Peyer's patch (tissue), 4 donors: ENCODE results near the gene YY1.
"Not testable (repeated sequence)": the region's sequence is repeated elsewhere in the genome, so short reads cannot be mapped to it uniquely, and the experiment has no call there.

ENCODE experiments used
- CTCF ChIP-seq, 6 experiments: fragments of 450-650 bp in 4 of 6; fragments of 200-600 bp in 2 of 6; sonication (generic) in 1 of 6; IDR thresholded peaks; one replicate each; pipeline ENCODE4 v1.5.1; 2017 to 2019; ENCODE audit warnings: antibody characterized with exemption in 6 of 6, mild to moderate bottlenecking in 3 of 6, moderate library complexity in 1 of 6
- POLR2A ChIP-seq, 2 donors: fragments of 450-650 bp; IDR thresholded peaks; one replicate each; pipeline ENCODE4 v1.5.1; 2017; ENCODE audit warnings: antibody characterized with exemption in 2 of 2, mild to moderate bottlenecking in 2 of 2, moderate library complexity in 2 of 2

- not testable (repeated sequence) for TF ChIP-seq CTCF, POLR2A (IDR thresholded peaks at IDR 0.05)
These were observed 57.8 kb downstream of the YY1 start for GRCh38 chr14:100296729-100297128.
